ENCODE results near the gene KCNN1.

DNA sequence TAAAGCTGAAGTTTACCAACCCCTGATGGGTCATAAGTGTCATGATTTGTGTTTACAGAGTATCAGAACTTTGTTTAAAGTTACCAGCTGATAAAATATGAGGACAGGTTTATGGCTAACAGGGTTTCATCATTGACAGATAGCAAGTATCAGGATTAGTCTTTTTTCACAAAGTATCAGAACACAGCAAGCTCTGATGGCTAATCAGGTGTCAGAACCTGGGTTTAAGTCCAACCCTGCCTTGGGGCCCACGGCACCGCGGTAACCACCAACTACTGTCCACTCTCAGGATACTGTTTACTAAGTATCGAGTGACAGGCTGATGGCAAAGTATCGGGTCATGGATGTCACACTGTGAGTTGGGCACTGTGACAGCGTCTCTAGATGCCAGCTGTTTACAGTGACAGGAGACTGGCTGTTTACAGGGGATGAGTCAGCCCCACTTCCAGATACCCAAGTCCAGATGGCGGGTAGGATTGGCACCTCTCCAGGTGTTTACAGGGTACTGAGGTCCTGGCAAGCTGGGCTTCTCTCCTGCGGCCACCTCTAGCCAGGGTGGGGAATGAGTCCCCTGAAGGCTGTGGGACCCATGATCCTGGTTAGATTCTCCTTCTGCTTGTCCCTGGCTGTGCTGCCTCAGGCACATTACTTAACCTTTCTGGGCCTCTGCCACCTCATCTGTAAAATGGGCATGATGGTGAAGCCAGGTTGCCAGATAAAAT, 62.9 kb downstream of the KCNN1 start:
- TF ChIP-seq POLR2A (IDR thresholded peaks at IDR 0.05) (no peak), CTCF (IDR thresholded peaks at IDR 0.05) (no peak)

Data from esophagus squamous epithelium (tissue), 4 donors.